Spinal cord (tissue), 10 donors: ENCODE measurements around the gene RNF38. TPM values are rescaled to one million over a fixed set of nuclear protein-coding genes. Genes with fewer than 3 reads are reported as not detected.
"Not testable (repeated sequence)": the region's sequence is repeated elsewhere in the genome, so short reads cannot be mapped to it uniquely, and the experiment has no call there.

ENCODE experiments used
- DNase-seq, 6 donors: peaks; one replicate each; pipeline versions ENCODE4 v3.0.0 to v3.0.0-alpha.2; 2013 to 2015; ENCODE audit warnings: low spot score in 6 of 6, low read depth in 4 of 6
- H3K27ac ChIP-seq: one replicate; pipeline ENCODE4 v1.5.1; 2013; ENCODE audit warnings: low read depth, low read length, control low read depth
- H3K27me3 ChIP-seq: one replicate; pipeline ENCODE4 v1.6.1; 2013; ENCODE audit warnings: low read length; ENCODE audit not compliant: control insufficient read depth, insufficient read depth
- H3K36me3 ChIP-seq: one replicate; pipeline ENCODE4 v1.6.1; 2013; ENCODE audit warnings: low read length; ENCODE audit not compliant: control insufficient read depth, insufficient read depth
- H3K4me1 ChIP-seq: one replicate; pipeline ENCODE4 v1.6.1; 2013; ENCODE audit warnings: low read length; ENCODE audit not compliant: control insufficient read depth, insufficient read depth
- H3K4me3 ChIP-seq: one replicate; pipeline ENCODE4 v1.5.1; 2013; ENCODE audit warnings: low read depth, low read length, control low read depth
- H3K9me3 ChIP-seq: one replicate; pipeline ENCODE4 v1.6.1; 2013; ENCODE audit warnings: low read length; ENCODE audit not compliant: control insufficient read depth, insufficient read depth
- WGBS: methylation state at CpG from one replicate; pipeline ENCODE4 v1.1.5; 2013; ENCODE audit warnings: missing lambda C conversion rate; ENCODE audit not compliant: insufficient coverage; 5-methylcytosine and 5-hydroxymethylcytosine counted together
- long read RNA-seq, 4 donors: transcript quantifications; one replicate each; lab custom pipeline, GENCODE V29; 2026
- polyA plus RNA-seq, 2 donors: library from polyadenylated mRNA; unstranded; fragments of 120-200 nt; gene quantifications; one replicate each; pipeline ENCODE4 v1.2.1, GENCODE V29; 2013; ENCODE audit not compliant: insufficient read length in 2 of 2
- total RNA-seq, 2 donors: library from RNA; depleted of rRNA in 1 of 2; stranded (reverse); fragments of 120-200 nt in 1 of 2; fragments of >200 nt in 1 of 2; gene quantifications; one replicate each; pipeline versions ENCODE4 v1.2.3 to v1.2.4, GENCODE V29; 2013 to 2014
- donor health status: healthy.

Gene RNF38
- 10 to 100 TPM; 23.0 to 37.3 TPM for total RNA-seq
- polyA plus RNA-seq = 10 to 100 TPM; 36.5 to 46.9 TPM
- long read RNA-seq, donor 1, partial matches to known transcripts = 0 of 1 reads
- long read RNA-seq, donor 1, other reads (novel, unspliced or antisense) = 0 of 1 reads
- long read RNA-seq, donor 2 = 0 reads
- long read RNA-seq, donor 3, partial matches to known transcripts = 0 of 2 reads
- long read RNA-seq, donor 3, other reads (novel, unspliced or antisense) = 0 of 2 reads
- long read RNA-seq, donor 4, partial matches to known transcripts = 0 of 1 reads
- long read RNA-seq, donor 4, other reads (novel, unspliced or antisense) = 0 of 1 reads

GRCh38 chr9:36399980-36400331, at the start of gene RNF38:
Gene RNF38 (minus strand): TSS chr9:36400269. CDS start chr9:36400108, 161 bp downstream.
- peak within 1 kb of the TSS; percentile 90 for H3K27ac ChIP-seq
- no peaks in the 10 kb centered on the region for H3K9me3 ChIP-seq
- H3K4me1 ChIP-seq = no peaks in the 10 kb centered on the region
- peak within 1 kb of the TSS; percentile 78 for H3K4me3 ChIP-seq
- no peaks in the 10 kb centered on the region for H3K27me3 ChIP-seq
- DNase-seq = no peak
- H3K36me3 ChIP-seq = no peaks in the 10 kb centered on the region
- WGBS = under 1% methylated on average over 11 of the region's 12 CpGs

GRCh38 chr9:36448555-36448954, 48.5 kb upstream of the RNF38 start:
- 82% methylated on average over 5 of the region's 9 CpGs for WGBS
- DNase-seq, H3K27ac ChIP-seq, H3K27me3 ChIP-seq, H3K4me1 ChIP-seq, H3K4me3 ChIP-seq, H3K9me3 ChIP-seq, H3K36me3 ChIP-seq: not testable (repeated sequence)

- DNase-seq = no peak
- Histone ChIP-seq H3K4me1 (peaks cover 4% of the 10 kb centered on the region), H3K27ac (no peak overlapping the region), H3K9me3 (no peaks in the 10 kb centered on the region), H3K4me3 (no peak overlapping the region), H3K36me3 (no peaks in the 10 kb centered on the region), H3K27me3 (no peaks in the 10 kb centered on the region)
- WGBS = no CpG with 5 or more reads among the region's 1 CpG
These were observed 47.9 kb upstream of the RNF38 start for GRCh38 chr9:36448017-36448416.

- H3K4me1 ChIP-seq, H3K27ac ChIP-seq, H3K27me3 ChIP-seq, H3K9me3 ChIP-seq, H3K36me3 ChIP-seq, DNase-seq, H3K4me3 ChIP-seq: not testable (repeated sequence)
- WGBS = 100% methylated on average over 2 of the region's 10 CpGs
These were observed 46.6 kb upstream of the RNF38 start for GRCh38 chr9:36446678-36447077.

GRCh38 chr9:36445800-36446361, 45.8 kb upstream of the RNF38 start:
- H3K9me3 ChIP-seq = no peaks in the 10 kb centered on the region
- H3K36me3 ChIP-seq = no peaks in the 10 kb centered on the region
- H3K27ac ChIP-seq = no peak overlapping the region
- H3K27me3 ChIP-seq = no peaks in the 10 kb centered on the region
- 68% methylated on average over 4 of the region's 5 CpGs for WGBS
- peaks cover 4% of the 10 kb centered on the region for H3K4me1 ChIP-seq
- H3K4me3 ChIP-seq = no peak overlapping the region
- DNase-seq = peak in 1 of 6 donors; percentile 8

- Histone ChIP-seq H3K4me1 (peaks cover 4% of the 10 kb centered on the region), H3K36me3 (no peaks in the 10 kb centered on the region), H3K9me3 (no peaks in the 10 kb centered on the region), H3K27ac (no peak overlapping the region), H3K27me3 (no peaks in the 10 kb centered on the region), H3K4me3 (no peak overlapping the region)
- WGBS = 56% methylated on average over 1 of the region's 2 CpGs
- DNase-seq = no peak
These were observed 44.1 kb upstream of the RNF38 start for GRCh38 chr9:36444203-36444602.

GRCh38 chr9:36443581-36443980, 43.5 kb upstream of the RNF38 start:
- Histone ChIP-seq H3K4me1 (peaks cover 2% of the 10 kb centered on the region), H3K9me3 (no peaks in the 10 kb centered on the region)

GRCh38 chr9:36442710-36443109, 42.6 kb upstream of the RNF38 start:
- 80% methylated on average over 1 of the region's 6 CpGs for WGBS
- Histone ChIP-seq H3K27me3 (no peaks in the 10 kb centered on the region), H3K4me1 (no peaks in the 10 kb centered on the region), H3K27ac (no peak overlapping the region), H3K9me3 (no peaks in the 10 kb centered on the region), H3K4me3 (no peak overlapping the region), H3K36me3 (no peaks in the 10 kb centered on the region)
- DNase-seq = no peak

More at GRCh38 chr9:36443581-36443980, 43.5 kb upstream of the RNF38 start:
- DNase-seq = peak in 1 of 6 donors; percentile 38
- Histone ChIP-seq H3K4me3 (no peak overlapping the region), H3K27ac (no peak overlapping the region), H3K27me3 (no peaks in the 10 kb centered on the region), H3K36me3 (no peaks in the 10 kb centered on the region)
- 13% methylated on average over 1 of the region's 4 CpGs for WGBS

GRCh38 chr9:36441966-36442365, 41.9 kb upstream of the RNF38 start:
- H3K4me1 ChIP-seq = no peaks in the 10 kb centered on the region
- no peak overlapping the region for H3K27ac ChIP-seq
- no peaks in the 10 kb centered on the region for H3K9me3 ChIP-seq
- no peak for DNase-seq
- no peaks in the 10 kb centered on the region for H3K27me3 ChIP-seq
- H3K4me3 ChIP-seq = no peak overlapping the region
- no peaks in the 10 kb centered on the region for H3K36me3 ChIP-seq
- WGBS = 50% methylated on average over 2 of the region's 2 CpGs
